Endothelial cell of umbilical vein (primary cell): Measurements from ENCODE around the gene CDC37L1. TPM values are rescaled to one million over a fixed set of nuclear protein-coding genes. Genes with fewer than 3 reads are reported as not detected.
A peak's percentile ranks its signal among the peaks of the same experiment; 100 is the strongest.

Experiments
- BruUV-seq: library from RNA; stranded (reverse); fragments of 400-500 nt; replicated peaks from 2 replicates; lab custom pipeline; 2021; lab: Mats Ljungman, UMichigan
- CTCF ChIA-PET: fragments of 300-600, 350-600 bp; sonication (Branson Sonifier 250); formaldehyde crosslinking; loops from one replicate; lab custom pipeline; 2021; ENCODE audit warnings: antibody characterized with exemption, inconsistent platforms; lab: Charles Lee
- POLR2A ChIA-PET: fragments of 300-600, 350-600 bp; sonication (Branson Sonifier 250); formaldehyde crosslinking; loops from one replicate; lab custom pipeline; 2021; ENCODE audit warnings: antibody characterized with exemption, inconsistent platforms; lab: Charles Lee
- DNase-seq: peaks from one replicate; pipeline ENCODE4 v3.0.0-alpha.2; 2011; ENCODE audit warnings: low read depth, low spot score
- FAIRE-seq: peaks from 2 replicates; lab custom pipeline; 2011; peaks lifted over from hg19 to GRCh38; lab: Jason Lieb, UNC
- H2AFZ ChIP-seq: 2 replicates; pipeline ENCODE4 v1.6.0; 2012; ENCODE audit warnings: low read depth, low read length, control low read depth, inconsistent platforms
- H3K27ac ChIP-seq: 2 replicates; pipeline ENCODE4 v1.5.1; 2011; ENCODE audit warnings: low read depth, mild to moderate bottlenecking, control low read depth, low read length, moderate library complexity; ENCODE audit not compliant: insufficient read depth
- H3K27me3 ChIP-seq, 2 experiments: 2 replicates each; pipeline versions ENCODE4 v1.6.0 to v1.6.1; 2011; ENCODE audit warnings: low read length in 2 of 2, mixed read lengths in 1 of 2; ENCODE audit not compliant: control insufficient read depth in 2 of 2, insufficient read depth in 2 of 2
- H3K36me3 ChIP-seq, 2 experiments: 2 replicates in 1 of 2; 3 replicates in 1 of 2; pipeline ENCODE4 v1.5.1; 2011; ENCODE audit warnings: low read length in 2 of 2, mild to moderate bottlenecking in 1 of 2, moderate library complexity in 1 of 2; ENCODE audit not compliant: control insufficient read depth in 2 of 2, insufficient read depth in 2 of 2; ENCODE audit errors: extremely low read depth in 1 of 2
- H3K4me1 ChIP-seq: 3 replicates; pipeline ENCODE4 v1.5.1; 2011; ENCODE audit warnings: mild to moderate bottlenecking, low read length; ENCODE audit not compliant: control insufficient read depth, insufficient read depth; ENCODE audit errors: extremely low read depth
- H3K4me2 ChIP-seq: 2 replicates; pipeline ENCODE4 v1.6.1; 2011; ENCODE audit warnings: low read length, control low read depth, mixed read lengths; ENCODE audit not compliant: insufficient read depth
- H3K4me3 ChIP-seq, 3 experiments: fragments of 200-600 bp in 1 of 3; sonication (generic), shearing (Covaris generic) in 1 of 3; replicated peaks in 1 of 3; 2 replicates each; pipeline ENCODE4 v1.5.1; 2011 to 2016; ENCODE audit warnings: control low read depth in 3 of 3, low read length in 3 of 3, mild to moderate bottlenecking in 2 of 3, inconsistent platforms in 1 of 3, low read depth in 1 of 3, moderate library complexity in 1 of 3; ENCODE audit not compliant: insufficient read depth in 1 of 3
- H3K79me2 ChIP-seq: 2 replicates; pipeline ENCODE4 v1.6.0; 2012; ENCODE audit warnings: low read length, inconsistent platforms; ENCODE audit not compliant: control insufficient read depth, insufficient read depth
- H3K9ac ChIP-seq: replicated peaks from 2 replicates; pipeline ENCODE3; 2011; ENCODE audit warnings: low read length, control low read depth; ENCODE audit not compliant: insufficient read depth; ENCODE audit errors: extremely low read depth
- H3K9me1 ChIP-seq: replicated peaks from 3 replicates; pipeline ENCODE4 v1.6.0; 2011; ENCODE audit warnings: mild to moderate bottlenecking, low read length; ENCODE audit not compliant: control insufficient read depth, insufficient read depth; ENCODE audit errors: extremely low read depth
- H3K9me3 ChIP-seq: replicated peaks from 2 replicates; pipeline ENCODE4 v1.5.1; 2012; ENCODE audit warnings: low read length, inconsistent platforms; ENCODE audit not compliant: control insufficient read depth, insufficient read depth
- H4K20me1 ChIP-seq: replicated peaks from 2 replicates; pipeline ENCODE3; 2011; ENCODE audit warnings: mild to moderate bottlenecking, low read length; ENCODE audit not compliant: control insufficient read depth, insufficient read depth; ENCODE audit errors: extremely low read depth
- EZH2 ChIP-seq: IDR thresholded peaks from 2 replicates; pipeline ENCODE4 v1.6.1; 2012; ENCODE audit warnings: borderline replicate concordance, low read depth, mild to moderate bottlenecking, moderate library complexity, low read length, inconsistent platforms; ENCODE audit not compliant: severe bottlenecking
- FOS ChIP-seq: IDR thresholded peaks from 2 replicates; pipeline ENCODE4 v1.6.1; 2011; ENCODE audit warnings: mild to moderate bottlenecking, low read length, moderate library complexity, borderline replicate concordance; ENCODE audit not compliant: insufficient read depth
- GATA2 ChIP-seq: IDR thresholded peaks from 2 replicates; pipeline ENCODE4 v1.7.0; 2011; ENCODE audit warnings: low read depth, mild to moderate bottlenecking, moderate library complexity, mixed read lengths, low read length; ENCODE audit not compliant: insufficient read length, insufficient read depth
- JUN ChIP-seq: IDR thresholded peaks from 2 replicates; pipeline ENCODE4 v1.6.1; 2011; ENCODE audit warnings: borderline replicate concordance, low read depth; ENCODE audit not compliant: insufficient read length, insufficient read depth
- MYC ChIP-seq: IDR thresholded peaks from one replicate; pipeline ENCODE4 v1.6.1; 2011; ENCODE audit warnings: mild to moderate bottlenecking, low read depth, low read length
- POLR2A ChIP-seq: IDR thresholded peaks from 2 replicates; pipeline ENCODE4 v1.6.1; 2012; ENCODE audit warnings: low read depth, mild to moderate bottlenecking, control low read depth, low read length
- POLR2AphosphoS5 ChIP-seq: IDR thresholded peaks from 2 replicates; pipeline ENCODE4 v1.6.1; 2012; ENCODE audit warnings: low read depth, mild to moderate bottlenecking, control low read depth, low read length, moderate library complexity; ENCODE audit not compliant: insufficient read depth
- dilution Hi-C: fragments of 300-500 bp; cut with MboI; formaldehyde crosslinking; loops from one replicate; pipeline ENCODE4 v1.15.0; 2019; ENCODE audit warnings: low sequenced_read_pairs; ENCODE audit not compliant: extremely low pct_ligation_motif_present
- intact Hi-C: fragments of 100-400 bp; cut with micrococcal nuclease; formaldehyde crosslinking; loops from one replicate; pipeline ENCODE4 v1.10.0; 2022
- polyA plus RNA-seq, 4 experiments: library from polyadenylated mRNA; depleted of rRNA in 3 of 4; stranded (reverse) in 3 of 4; unstranded in 1 of 4; fragments of >200 nt; gene quantifications; 2 replicates each; pipeline versions ENCODE4 v1.2.1 to v1.2.3, GENCODE V29; 2011 to 2012; ENCODE audit warnings: missing spikeins in 1 of 4
- total RNA-seq: library from RNA; stranded (reverse); gene quantifications from 2 replicates; pipeline ENCODE4 v1.2.3, GENCODE V29; 2021
- TF ChIP-seq, protein P1 (sequence below), 2 donors: IDR thresholded peaks; 1 replicate in 1 of 2; 2 replicates in 1 of 2; pipeline ENCODE4 v1.5.1; 2011; ENCODE audit warnings: low read length in 2 of 2, mild to moderate bottlenecking in 2 of 2, moderate library complexity in 2 of 2, control low read depth in 1 of 2, inconsistent platforms in 1 of 2, low read depth in 1 of 2; ENCODE audit not compliant: insufficient read depth in 1 of 2; ENCODE audit errors: extremely low read depth in 1 of 2
- TF ChIP-seq, protein P2 (sequence below): IDR thresholded peaks from 2 replicates; pipeline ENCODE4 v1.6.1; 2011; ENCODE audit not compliant: insufficient read depth, insufficient read length

The CDC37L1 gene
- total and polyA plus RNA-seq, 2 donors (not counting 3 experiments of a cell fraction or from before 2014, with no cell fraction given), result 2.6 to 6.8 TPM

DNA sequence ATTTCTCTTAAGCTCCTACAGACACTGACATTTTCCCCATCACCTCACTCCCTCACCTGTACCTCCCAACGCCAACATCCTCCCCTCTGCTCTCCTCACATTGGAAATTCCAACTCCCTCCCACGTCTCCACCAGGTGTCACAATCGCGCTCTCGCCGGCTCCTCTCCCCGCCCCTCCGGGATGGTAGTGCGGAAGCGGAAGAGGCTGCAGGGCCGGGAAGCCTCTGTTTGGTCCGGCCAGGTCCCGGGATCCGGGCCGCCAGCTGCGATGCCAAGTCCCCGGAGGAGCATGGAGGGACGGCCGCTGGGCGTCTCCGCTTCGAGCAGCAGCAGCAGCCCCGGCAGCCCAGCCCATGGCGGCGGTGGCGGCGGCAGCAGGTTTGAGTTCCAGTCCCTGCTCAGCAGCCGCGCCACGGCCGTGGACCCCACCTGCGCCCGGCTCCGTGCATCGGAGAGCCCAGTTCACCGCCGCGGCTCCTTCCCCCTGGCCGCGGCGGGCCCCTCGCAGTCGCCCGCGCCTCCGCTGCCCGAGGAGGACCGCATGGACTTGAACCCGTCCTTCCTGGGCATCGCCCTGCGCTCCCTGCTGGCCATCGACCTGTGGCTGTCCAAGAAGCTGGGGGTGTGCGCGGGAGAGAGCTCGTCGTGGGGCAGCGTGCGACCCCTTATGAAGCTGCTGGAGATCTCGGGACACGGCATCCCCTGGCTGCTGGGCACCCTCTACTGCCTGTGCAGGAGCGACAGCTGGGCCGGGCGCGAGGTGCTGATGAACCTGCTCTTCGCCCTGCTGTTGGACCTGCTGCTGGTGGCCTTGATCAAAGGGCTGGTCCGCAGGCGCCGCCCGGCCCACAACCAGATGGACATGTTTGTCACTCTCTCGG lies 17.0 kb upstream of the CDC37L1 start, which contains the start of gene PLPP6:
Gene PLPP6 (plus strand): TSS at position 187 of the 881 bp plus-strand sequence. CDS start 82 bp downstream, at position 269.
- Histone ChIP-seq H3K4me2 (peak within 1 kb of the TSS; percentile 82), H3K27me3 (no peaks in the 10 kb centered on the region), H3K4me1 (peaks cover 32% of the 10 kb centered on the region), H3K9me1 (no peaks in the 10 kb centered on the region), H4K20me1 (no peaks in the 10 kb centered on the region), H3K9me3 (no peaks in the 10 kb centered on the region), H3K4me3 (peak within 1 kb of the TSS; percentile 57 to 81 (median 71)), H3K79me2 (no peaks in the 10 kb centered on the region), H3K9ac (peak within 1 kb of the TSS; percentile 64), H3K36me3 (no peaks in the 10 kb centered on the region), H2AFZ (peak within 1 kb of the TSS; percentile 79), H3K27ac (peak within 1 kb of the TSS; percentile 10)
- FAIRE-seq, result peak; percentile 76
- peak; percentile 76 for DNase-seq
- TF ChIP-seq MYC, result no peak
- TF ChIP-seq, protein P1, sequence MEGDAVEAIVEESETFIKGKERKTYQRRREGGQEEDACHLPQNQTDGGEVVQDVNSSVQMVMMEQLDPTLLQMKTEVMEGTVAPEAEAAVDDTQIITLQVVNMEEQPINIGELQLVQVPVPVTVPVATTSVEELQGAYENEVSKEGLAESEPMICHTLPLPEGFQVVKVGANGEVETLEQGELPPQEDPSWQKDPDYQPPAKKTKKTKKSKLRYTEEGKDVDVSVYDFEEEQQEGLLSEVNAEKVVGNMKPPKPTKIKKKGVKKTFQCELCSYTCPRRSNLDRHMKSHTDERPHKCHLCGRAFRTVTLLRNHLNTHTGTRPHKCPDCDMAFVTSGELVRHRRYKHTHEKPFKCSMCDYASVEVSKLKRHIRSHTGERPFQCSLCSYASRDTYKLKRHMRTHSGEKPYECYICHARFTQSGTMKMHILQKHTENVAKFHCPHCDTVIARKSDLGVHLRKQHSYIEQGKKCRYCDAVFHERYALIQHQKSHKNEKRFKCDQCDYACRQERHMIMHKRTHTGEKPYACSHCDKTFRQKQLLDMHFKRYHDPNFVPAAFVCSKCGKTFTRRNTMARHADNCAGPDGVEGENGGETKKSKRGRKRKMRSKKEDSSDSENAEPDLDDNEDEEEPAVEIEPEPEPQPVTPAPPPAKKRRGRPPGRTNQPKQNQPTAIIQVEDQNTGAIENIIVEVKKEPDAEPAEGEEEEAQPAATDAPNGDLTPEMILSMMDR (IDR thresholded peaks at IDR 0.05; ENCODE audit: extremely low read depth in 1 of 2, insufficient read depth in 1 of 2, low read depth in 1 of 2, low read length in 2 of 2), result peak; percentile 18 to 57
- TF ChIP-seq, protein P2, sequence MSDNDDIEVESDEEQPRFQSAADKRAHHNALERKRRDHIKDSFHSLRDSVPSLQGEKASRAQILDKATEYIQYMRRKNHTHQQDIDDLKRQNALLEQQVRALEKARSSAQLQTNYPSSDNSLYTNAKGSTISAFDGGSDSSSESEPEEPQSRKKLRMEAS, result no peak
- TF ChIP-seq JUN, result no peak
- TF ChIP-seq FOS, result no peak
- TF ChIP-seq POLR2A, result peak; percentile 74
- TF ChIP-seq POLR2AphosphoS5, result peak; percentile 82
- no peak for TF ChIP-seq GATA2
- TF ChIP-seq EZH2, result no peak
- POLR2A ChIA-PET, result no interaction called here
- dilution Hi-C loops, result no loop called here
- intact Hi-C loops, result loop anchor here (1.0 to 2.0 kb wide), 5 partner anchors 17 to 326 kb away; partner anchors contain the start of gene CDC37L1
- CTCF ChIA-PET, result interaction anchor here (0.7 to 1.4 kb wide), 6 partner anchors 10 to 57 kb away, joined by 3 to 5 read pairs (median 3); partner anchors contain the start of gene CDC37L1
- BruUV-seq, result no TSS peak
